Fibroblast of the aortic adventitia (primary cell): ENCODE results near the gene MICAL3. TPM values are rescaled to one million over a fixed set of nuclear protein-coding genes. Genes with fewer than 3 reads are reported as not detected.

Source experiments
- DNase-seq: peaks from one replicate; pipeline ENCODE4 v3.0.0-alpha.2; 2010; ENCODE audit warnings: low read depth
- H3K4me3 ChIP-seq: 2 replicates; pipeline ENCODE4 v1.5.1; 2011; ENCODE audit warnings: low read depth, mild to moderate bottlenecking, control low read depth, low read length, moderate library complexity
- total RNA-seq: library from RNA; depleted of rRNA; stranded (reverse); fragments of >200 nt; gene quantifications from 2 replicates; pipeline ENCODE4 v1.2.3, GENCODE V29; 2012; ENCODE audit warnings: low replicate concordance
- TF ChIP-seq, protein P1 (sequence below): IDR thresholded peaks from 2 replicates; pipeline ENCODE4 v1.5.1; 2011; ENCODE audit warnings: mild to moderate bottlenecking, low read length, control low read depth, inconsistent platforms; ENCODE audit not compliant: insufficient read depth

The MICAL3 gene
- total RNA-seq, 1 donor = 18.8 TPM

DNA sequence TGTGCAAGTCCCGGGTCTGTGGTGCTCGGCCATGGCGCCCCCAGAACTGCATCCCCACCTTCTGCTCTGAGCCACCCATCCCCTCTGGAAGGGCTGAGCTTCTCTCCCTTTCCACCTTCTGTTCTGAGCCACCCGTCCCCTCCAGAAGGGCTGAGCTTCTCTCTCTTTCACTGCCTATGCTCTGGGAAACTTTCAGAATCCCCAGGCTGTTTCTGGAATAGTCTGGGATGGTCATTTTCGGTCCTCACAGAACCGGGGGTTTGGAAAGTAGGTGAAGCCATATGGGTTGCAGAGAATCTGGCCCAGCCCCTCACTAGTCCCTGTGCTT lies 246.7 kb downstream of the MICAL3 start:
- TF ChIP-seq, protein P1, sequence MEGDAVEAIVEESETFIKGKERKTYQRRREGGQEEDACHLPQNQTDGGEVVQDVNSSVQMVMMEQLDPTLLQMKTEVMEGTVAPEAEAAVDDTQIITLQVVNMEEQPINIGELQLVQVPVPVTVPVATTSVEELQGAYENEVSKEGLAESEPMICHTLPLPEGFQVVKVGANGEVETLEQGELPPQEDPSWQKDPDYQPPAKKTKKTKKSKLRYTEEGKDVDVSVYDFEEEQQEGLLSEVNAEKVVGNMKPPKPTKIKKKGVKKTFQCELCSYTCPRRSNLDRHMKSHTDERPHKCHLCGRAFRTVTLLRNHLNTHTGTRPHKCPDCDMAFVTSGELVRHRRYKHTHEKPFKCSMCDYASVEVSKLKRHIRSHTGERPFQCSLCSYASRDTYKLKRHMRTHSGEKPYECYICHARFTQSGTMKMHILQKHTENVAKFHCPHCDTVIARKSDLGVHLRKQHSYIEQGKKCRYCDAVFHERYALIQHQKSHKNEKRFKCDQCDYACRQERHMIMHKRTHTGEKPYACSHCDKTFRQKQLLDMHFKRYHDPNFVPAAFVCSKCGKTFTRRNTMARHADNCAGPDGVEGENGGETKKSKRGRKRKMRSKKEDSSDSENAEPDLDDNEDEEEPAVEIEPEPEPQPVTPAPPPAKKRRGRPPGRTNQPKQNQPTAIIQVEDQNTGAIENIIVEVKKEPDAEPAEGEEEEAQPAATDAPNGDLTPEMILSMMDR = no peak
- no peak for DNase-seq

DNA sequence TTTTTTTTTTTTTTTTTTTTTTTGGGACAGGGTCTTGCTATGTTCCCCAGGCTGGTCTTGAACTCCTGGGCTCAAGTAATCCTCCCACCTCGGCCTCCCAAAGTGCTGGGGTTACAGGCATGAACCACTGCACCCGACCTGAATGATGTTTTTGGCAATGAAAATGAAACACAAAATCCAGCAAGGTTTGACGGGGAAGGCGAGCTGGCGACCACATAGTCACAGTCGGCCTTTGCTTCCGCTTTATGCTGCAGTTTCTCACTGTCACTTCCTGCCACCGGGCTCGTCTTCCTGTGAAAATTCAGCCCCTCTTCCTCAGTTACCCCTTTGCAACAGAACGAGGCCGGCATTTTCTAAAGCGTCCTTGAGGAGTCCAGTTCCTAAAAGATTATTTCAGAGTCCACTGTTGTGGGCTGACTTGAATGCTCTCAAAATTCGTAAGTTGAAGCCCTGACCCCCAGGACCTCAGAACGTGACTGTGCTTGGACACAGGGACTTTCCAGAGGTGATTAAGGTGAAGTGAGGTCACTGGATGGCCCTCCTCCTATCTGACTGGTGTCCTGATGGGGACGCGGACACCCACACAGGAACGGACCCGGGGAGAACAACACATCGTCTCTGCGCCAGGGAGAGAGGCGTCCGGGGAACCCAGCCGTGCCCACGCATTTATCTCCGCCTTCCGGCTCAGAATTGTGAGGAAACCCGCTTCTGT lies 247.2 kb downstream of the MICAL3 start:
- TF ChIP-seq, protein P1 = no peak
- no peak overlapping the region for H3K4me3 ChIP-seq
- DNase-seq = no peak

More for the DNA sequence above, 246.7 kb downstream of the MICAL3 start:
- H3K4me3 ChIP-seq = no peak overlapping the region

DNA sequence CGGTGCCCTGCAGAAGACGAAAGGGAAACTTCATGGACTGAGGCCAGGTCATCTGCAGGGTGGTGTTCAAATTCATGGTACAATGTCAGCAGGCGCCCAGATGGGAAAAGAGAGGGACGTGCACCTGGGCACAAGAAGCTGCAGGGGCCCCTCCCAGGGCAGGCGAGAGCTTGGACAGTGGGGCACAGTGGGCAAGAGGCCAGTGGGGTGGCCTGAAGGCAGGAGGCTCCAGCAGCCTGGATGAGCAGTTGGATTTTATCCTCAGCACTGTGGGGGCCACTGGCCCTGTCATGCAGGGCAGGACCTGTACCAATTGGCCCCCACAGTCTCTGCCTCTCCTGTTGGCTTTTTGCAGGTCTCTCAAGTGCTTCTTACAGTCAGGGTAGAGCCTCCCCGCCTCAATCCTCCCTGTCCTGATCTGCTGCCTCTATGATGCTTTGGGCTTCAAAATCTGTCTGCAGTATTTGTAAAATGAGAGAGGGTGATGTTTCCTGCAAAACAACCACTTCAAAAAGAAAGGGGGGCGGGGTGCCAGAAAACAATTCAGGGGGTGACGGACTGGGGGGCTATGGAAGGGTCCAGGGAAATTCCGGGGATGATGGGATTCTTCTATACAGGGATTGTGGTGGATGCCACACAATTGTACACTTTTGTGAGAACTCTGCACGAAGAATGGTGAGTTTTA lies 248.4 kb downstream of the MICAL3 start:
- no peak overlapping the region for H3K4me3 ChIP-seq
- no peak for DNase-seq
- TF ChIP-seq, protein P1 = no peak

DNA sequence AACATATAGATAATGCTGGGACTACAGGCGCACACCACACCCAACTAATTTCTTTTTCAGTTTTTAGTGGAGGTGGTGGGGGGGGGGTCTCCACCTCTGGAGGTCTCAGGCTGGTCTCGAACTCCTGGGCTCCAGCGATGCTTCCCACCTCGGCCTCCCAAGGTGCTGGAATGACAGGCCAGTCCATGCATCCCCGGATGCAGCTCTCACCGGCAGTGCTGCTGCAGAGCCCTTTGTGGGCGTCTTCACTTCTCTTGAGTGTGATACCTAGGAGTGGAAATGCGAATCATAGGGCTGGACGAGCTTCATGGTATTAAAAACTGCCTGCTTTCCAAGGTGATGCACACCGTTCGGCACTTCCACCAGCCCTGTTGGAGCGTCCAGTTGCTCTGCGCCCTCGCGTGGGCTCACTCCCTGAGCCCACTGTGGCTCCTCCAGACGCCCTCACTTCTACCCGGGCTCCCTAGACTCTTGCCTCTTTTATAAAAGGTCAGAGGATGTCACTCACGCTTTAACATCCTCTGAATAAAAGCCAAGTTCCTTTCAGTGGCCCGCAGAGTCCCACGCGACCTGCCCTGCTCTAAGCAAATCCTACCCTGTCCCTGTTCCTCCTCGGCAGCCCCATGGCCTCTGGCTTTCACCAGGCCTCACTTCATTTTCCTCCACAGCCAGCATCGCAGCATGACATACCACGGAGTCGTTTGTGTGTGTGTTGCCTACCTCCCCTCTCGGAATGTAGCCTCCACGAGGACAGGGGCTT lies 249.3 kb downstream of the MICAL3 start:
- no peak for DNase-seq
- TF ChIP-seq, protein P1 = no peak
- H3K4me3 ChIP-seq = no peak overlapping the region

DNA sequence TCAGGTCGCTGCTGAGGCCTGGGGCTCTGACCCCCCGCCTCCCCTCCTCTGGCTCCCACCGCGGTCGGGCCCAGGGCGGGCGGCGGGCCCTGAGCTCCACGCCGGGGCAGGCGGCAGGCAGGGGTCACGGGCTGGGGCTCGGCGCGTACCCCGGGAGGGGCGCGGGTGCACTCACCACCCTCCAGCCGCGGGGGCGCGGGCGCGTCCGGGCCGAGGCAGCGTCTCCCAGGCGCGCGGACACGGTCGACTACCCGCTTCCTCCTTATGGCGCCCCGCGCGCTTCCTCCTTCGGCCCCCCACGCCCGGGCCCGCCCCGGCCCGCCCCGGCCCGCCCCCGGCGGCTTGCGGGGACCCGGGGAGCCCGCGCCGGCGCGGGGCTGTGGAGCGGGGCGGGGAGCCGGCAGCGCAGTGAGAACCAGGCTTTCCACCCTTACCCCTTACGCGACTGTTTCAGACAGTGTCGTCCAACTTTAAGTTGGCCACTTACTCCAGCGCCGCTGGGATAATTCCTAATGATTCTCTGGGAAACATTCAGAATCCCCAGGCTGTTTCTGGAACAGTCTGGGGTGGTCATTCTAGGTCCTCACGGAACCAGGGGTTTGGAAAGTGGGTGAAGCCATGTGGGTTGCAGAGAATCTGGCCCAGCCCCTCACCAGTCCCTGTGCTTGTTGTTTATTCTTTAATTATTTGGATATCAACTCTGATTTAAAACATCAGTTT lies 250.0 kb downstream of the MICAL3 start, which contains the start of gene BID:
TSS of gene BID (minus strand) at position 264 of the 720 bp plus-strand sequence. CDS start 24,353 bp downstream, outside the sequence.
- H3K4me3 ChIP-seq = peak within 1 kb of the TSS; percentile 66
- DNase-seq = no peak
- TF ChIP-seq, protein P1 = no peak

DNA sequence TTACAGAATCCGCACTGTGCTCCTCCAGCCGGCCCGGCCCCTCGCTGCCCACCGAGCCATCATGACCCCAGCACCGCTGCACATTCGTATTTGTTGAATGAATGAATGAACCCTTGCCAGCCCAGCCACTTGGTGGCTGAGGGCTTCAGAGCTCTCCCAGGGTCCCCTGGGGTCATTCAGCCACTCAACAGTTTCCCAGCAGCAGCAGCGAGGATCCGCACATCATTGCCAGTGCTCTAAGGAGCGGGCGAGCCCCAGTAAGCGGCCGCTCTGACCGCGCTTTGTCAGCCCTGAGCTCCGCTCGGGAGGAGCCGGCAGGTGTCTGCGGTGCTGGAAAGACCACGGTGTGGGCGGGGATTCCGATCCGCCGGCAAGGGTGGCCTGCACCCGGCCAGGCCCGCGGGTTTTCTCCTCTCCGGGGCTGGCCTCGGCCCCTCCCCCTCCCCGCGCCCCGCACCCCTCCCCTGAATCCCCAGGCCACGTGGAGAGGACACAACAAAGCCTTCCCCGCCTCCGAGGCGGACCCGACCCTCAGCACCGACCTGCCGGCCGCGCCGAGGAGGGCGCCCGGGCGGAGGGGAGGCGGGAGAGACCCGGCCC lies 250.7 kb downstream of the MICAL3 start:
- DNase-seq = no peak
- TF ChIP-seq, protein P1 = no peak
- H3K4me3 ChIP-seq = peak overlapping the region; percentile 66
